Measurements from ENCODE around the gene GAL3ST2.
"Not testable (repeated sequence)": the region's sequence is repeated elsewhere in the genome, so short reads cannot be mapped to it uniquely, and the experiment has no call there.

The GAL3ST2 gene

DNA sequence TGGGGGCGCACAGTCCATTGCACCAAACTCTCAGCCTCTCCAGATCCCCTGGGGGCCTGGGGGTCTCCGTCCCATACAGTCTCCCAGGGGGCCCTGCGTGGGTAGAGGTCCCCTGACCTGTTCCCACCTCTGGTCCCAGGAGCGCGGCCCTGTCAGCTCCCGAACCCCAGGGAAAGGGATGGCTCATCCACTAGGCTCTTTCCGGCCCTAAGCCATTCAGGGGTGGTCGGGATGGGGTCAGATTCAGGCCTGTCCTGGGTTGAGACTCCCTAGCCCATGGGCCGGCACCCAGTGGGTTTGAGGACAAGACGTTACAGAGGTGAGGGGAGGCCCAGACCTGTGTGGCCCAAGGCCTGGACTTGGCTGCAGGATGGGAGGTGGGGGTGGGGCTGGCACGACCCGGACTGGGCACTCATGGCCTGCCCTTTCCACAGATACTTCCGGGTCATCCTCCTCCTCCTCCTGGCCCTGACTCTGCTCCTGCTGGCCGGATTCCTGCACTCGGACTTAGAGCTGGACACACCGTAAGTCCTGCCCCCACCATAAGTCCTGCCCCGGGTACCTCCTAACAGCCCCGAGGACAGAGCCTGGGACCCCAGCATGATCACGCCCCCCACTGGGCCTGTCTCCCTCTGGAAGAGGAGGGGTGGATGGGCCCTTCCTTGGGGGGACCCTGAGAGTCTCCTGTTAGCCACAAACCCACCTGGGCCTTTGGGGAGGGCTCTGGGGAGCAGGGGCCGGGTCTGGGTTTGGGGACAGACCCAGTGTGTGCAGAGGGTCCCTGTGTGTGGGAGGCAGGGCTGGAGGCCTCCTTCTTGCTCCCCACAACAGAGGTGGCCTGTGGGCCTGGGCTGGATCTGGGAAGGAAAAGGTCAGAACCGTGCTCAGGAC is 22.3 kb downstream of the GAL3ST2 start:
- Mint-ChIP-seq H3K4me1 (ENCODE audit: low read depth) (peaks cover 5% of the 10 kb centered on the region), H3K27me3 (peaks cover 27% of the 10 kb centered on the region), H3K4me3 (no peak overlapping the region), H3K36me3 (ENCODE audit: low read depth) (no peaks in the 10 kb centered on the region), H3K27ac (no peak overlapping the region), H3K9me3 (no peaks in the 10 kb centered on the region)
- intact Hi-C loops (cut with micrococcal nuclease): no loop called here

DNA sequence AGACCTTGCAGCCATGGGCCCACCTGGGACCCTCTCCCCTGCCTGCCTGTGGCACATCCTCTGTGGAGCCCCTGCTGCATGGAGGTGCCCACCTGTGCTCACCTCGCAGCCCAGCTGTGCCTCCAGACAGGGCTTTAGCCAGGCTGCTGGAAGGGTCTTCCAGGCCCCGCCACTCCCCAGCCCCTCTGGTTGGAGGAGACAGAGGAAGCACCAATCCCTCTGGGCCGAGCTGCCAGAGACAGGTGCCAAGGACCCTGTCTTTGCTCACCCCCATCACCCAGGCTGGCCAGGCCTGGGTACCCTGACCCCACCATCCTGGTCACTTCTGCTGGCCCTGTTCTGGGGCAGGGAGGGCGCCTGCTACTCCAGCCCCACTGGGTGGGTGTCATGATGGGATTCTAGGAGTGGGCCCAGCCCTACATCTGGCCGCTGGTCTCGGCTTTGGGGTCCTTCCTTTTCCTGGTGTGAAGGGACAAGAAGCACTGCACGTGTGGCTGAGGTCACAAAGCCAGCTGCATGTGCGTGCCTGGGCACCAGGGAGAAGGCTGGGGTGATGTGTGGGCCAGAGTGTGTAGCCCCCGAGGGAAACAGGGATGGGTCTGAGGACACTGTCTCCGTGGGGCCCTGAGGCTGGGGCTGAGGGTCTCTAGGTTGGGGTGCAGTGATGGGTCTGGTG is 23.0 kb downstream of the GAL3ST2 start:
- Mint-ChIP-seq H3K27me3 (peaks cover 35% of the 10 kb centered on the region), H3K4me1 (ENCODE audit: low read depth) (peaks cover 5% of the 10 kb centered on the region), H3K9me3 (no peaks in the 10 kb centered on the region), H3K36me3 (ENCODE audit: low read depth) (no peaks in the 10 kb centered on the region), H3K27ac (no peak overlapping the region), H3K4me3 (no peak overlapping the region)
- intact Hi-C loops (cut with micrococcal nuclease): no loop called here

DNA sequence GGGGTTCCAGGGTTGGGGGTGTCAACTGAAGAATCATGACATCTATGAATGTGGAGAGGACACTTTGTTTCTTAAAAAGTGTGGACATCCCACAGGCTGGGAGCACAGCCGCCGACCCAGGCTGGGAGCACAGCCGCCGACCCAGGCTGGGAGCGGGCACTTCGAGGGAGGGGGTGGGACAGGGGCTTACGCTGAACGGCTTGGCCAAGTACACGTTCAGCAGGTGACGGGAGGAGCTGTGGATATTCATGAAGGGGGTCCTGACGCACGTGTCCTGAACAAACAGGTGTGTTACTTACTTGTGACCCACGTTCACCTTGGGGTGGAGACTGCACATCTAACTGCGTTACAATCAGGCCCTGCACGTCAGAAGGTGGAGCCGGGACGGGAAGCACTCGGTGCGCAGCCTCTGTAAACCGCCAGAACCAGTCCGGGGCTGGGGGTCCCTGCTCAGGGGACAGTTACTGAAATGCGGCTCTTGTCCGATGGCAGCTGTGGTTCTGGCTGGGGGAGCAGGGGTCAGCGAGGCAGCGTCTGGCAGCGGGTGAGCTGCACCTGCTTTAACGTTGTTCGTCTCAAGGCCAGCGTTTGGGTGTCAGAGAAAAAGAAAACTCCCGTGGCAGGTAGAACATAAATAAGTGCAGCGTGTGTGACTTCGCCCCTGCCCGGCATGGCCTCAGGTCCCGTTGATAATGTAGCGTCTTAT is 23.7 kb downstream of the GAL3ST2 start:
- H3K9me3 Mint-ChIP-seq; H3K4me3 Mint-ChIP-seq; H3K4me1 Mint-ChIP-seq (ENCODE audit: low read depth); intact Hi-C loops (cut with micrococcal nuclease); H3K27ac Mint-ChIP-seq; H3K36me3 Mint-ChIP-seq (ENCODE audit: low read depth): not testable (repeated sequence)
- peaks cover 39% of the 10 kb centered on the region for H3K27me3 Mint-ChIP-seq

DNA sequence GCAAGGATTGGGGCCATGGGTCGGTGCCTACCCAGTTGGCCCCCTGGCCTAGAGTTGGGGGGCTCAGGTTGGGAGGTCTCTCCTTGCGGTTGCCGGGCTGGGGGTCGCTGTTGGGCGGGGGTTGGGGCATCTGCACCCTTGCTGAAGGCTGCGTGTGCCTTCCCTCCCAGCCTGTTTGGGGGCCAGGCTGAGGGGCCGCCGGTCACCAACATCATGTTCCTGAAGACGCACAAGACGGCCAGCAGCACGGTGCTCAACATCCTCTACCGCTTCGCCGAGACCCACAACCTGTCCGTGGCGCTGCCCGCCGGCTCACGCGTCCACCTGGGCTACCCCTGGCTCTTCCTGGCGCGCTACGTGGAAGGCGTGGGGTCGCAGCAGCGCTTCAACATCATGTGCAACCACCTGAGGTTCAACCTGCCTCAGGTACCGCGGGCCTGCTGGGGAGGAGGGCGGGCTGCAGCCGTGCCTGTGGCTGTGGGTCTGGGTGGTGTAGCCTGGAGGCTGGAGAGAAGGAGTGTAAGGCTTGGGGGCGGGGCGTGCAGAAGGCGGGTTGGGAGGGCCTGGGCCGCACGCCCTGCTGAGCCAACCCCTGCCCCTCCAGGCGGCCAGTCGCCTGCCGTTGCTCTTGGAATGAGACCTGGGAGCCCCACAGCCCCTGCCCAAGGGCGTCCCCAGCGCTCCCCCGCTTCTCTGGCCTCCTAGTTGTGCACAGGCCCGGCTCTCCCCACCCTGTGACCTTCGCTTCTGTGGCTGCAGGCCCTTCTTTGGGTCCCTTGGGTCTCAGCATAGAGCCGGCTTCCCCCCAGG is 25.2 kb downstream of the GAL3ST2 start:
- H3K4me3 Mint-ChIP-seq: no peak overlapping the region
- H3K4me1 Mint-ChIP-seq (ENCODE audit: low read depth): peaks cover 5% of the 10 kb centered on the region
- intact Hi-C loops (cut with micrococcal nuclease): no loop called here
- no peaks in the 10 kb centered on the region for H3K9me3 Mint-ChIP-seq
- H3K27me3 Mint-ChIP-seq: peaks cover 39% of the 10 kb centered on the region
- no peak overlapping the region for H3K27ac Mint-ChIP-seq
- no peaks in the 10 kb centered on the region for H3K36me3 Mint-ChIP-seq (ENCODE audit: low read depth)

DNA sequence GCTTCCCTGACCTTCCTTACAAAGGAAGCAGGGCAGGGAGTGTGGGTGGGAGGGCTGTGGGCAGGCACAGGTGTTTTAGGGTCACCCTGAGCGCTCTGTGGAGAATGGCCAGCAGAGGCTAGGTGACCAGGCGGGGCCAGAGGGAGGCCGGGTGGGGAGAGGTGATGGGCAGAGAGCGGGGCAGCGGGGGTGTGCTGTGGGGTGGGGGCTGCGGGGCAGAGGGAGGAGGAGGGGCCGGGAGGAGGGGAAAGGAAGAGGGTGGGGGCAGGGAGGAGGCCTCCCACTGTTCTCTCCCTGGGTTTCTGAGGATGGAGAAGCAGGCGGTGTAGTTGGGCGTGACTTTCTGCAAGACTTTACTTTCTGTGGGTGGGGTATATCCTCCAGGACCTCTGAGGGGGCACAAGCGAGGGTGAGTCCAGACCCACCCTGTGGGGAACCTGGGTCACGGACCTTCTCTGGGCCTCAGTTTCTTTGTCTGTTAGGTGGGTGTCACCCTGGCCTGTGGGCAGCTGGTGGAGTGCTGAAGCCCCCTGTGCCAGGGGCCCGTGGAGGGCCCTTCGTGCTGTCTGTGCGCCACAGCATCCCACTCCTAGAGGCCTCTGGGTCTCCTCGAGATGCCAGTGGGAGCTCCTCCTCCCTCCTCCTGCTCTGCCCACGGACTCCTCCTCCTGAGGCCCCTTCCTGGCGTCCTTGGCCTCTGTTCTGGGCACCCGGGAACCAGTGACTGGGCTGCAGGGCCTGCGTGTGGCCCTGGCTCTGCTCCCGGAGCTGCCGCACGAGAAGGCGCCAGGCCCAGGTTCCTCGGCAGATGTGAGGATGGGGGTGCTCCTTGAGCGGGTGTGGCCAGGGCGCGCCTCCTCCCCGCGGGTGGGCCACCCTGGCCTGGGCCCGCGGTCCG is 26.0 kb downstream of the GAL3ST2 start:
- Mint-ChIP-seq H3K4me3 (no peak overlapping the region), H3K4me1 (ENCODE audit: low read depth) (peaks cover 5% of the 10 kb centered on the region), H3K9me3 (no peaks in the 10 kb centered on the region), H3K36me3 (ENCODE audit: low read depth) (no peaks in the 10 kb centered on the region), H3K27me3 (peaks cover 39% of the 10 kb centered on the region), H3K27ac (no peak overlapping the region)
- intact Hi-C loops (cut with micrococcal nuclease): no loop called here

DNA sequence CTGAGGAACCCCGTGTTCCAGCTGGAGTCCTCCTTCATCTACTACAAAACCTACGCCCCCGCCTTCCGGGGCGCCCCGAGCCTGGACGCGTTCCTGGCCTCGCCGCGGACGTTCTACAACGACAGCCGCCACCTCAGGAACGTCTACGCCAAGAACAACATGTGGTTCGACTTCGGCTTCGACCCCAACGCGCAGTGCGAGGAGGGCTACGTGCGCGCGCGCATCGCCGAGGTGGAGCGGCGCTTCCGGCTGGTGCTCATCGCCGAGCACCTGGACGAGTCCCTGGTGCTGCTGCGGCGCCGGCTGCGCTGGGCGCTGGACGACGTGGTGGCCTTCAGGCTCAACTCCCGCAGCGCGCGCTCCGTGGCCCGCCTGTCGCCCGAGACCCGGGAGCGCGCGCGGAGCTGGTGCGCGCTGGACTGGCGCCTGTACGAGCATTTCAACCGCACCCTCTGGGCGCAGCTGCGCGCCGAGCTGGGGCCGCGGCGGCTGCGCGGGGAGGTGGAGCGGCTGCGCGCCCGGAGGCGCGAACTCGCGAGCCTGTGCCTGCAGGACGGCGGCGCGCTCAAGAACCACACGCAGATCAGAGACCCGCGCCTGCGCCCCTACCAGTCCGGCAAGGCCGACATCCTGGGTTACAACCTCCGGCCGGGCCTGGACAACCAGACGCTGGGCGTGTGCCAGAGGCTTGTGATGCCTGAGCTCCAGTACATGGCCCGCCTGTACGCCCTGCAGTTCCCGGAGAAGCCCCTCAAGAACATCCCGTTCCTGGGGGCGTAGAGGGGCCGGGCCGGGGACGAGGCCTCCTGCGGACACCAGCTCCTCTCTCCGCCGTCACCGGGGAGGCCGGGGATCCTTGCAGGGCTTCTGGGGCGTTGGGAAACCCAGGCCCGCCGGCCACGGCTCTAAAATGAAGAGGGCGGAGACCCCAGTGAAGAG is 27.0 kb downstream of the GAL3ST2 start:
- H3K9me3 Mint-ChIP-seq: no peaks in the 10 kb centered on the region
- H3K4me3 Mint-ChIP-seq: peak overlapping the region; percentile 23
- H3K27ac Mint-ChIP-seq: no peak overlapping the region
- H3K36me3 Mint-ChIP-seq (ENCODE audit: low read depth): no peaks in the 10 kb centered on the region
- intact Hi-C loops (cut with micrococcal nuclease): no loop called here
- H3K27me3 Mint-ChIP-seq: peaks cover 39% of the 10 kb centered on the region
- H3K4me1 Mint-ChIP-seq (ENCODE audit: low read depth): peaks cover 5% of the 10 kb centered on the region

DNA sequence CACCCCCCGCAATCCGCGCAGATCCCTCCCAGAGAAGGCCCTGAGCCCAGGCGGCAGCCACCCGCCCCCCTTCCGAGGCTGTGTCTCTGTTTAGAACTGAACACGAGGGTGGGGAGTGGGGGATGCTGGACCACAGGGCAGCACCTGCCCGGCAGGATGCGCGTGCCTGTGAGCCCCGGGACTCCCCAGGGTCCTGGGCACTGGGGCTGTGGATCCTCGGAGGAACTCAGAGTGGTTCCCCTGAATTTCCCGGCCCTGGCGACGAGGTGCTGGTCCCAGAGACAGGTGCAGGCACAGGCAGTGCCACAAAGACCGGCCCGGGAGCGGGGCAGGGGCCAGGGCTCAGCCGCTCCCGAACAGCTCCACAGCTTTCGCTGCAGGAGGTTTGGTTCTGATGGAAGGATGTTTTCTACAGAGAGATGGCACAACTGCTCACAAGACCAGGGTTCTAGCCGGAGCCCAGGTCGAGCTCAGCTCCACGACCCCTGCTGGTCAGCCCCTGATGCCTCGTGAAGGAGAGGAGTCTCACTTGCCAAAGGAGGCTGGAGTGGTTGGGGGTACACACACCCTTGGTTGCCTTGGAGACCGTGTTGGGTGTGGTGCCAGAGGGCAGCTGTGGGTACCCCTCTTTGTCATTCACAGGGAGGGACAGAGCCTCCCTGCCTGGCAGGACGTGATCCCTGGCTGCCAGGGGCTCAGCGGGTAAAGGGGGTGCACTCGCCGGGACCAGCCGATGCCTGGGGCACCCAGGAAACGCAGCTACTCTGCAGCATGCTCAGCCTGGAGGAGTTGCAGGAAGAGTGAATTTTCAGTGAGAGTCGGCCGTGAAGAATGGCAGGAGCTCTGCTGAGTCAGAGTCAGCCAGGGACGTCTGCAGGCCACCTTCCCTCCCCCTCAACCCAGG is 28.0 kb downstream of the GAL3ST2 start:
- intact Hi-C loops (cut with micrococcal nuclease): no loop called here
- H3K9me3 Mint-ChIP-seq: no peaks in the 10 kb centered on the region
- no peak overlapping the region for H3K4me3 Mint-ChIP-seq
- no peak overlapping the region for H3K27ac Mint-ChIP-seq
- H3K27me3 Mint-ChIP-seq: peaks cover 39% of the 10 kb centered on the region
- no peaks in the 10 kb centered on the region for H3K36me3 Mint-ChIP-seq (ENCODE audit: low read depth)
- H3K4me1 Mint-ChIP-seq (ENCODE audit: low read depth): peaks cover 5% of the 10 kb centered on the region

DNA sequence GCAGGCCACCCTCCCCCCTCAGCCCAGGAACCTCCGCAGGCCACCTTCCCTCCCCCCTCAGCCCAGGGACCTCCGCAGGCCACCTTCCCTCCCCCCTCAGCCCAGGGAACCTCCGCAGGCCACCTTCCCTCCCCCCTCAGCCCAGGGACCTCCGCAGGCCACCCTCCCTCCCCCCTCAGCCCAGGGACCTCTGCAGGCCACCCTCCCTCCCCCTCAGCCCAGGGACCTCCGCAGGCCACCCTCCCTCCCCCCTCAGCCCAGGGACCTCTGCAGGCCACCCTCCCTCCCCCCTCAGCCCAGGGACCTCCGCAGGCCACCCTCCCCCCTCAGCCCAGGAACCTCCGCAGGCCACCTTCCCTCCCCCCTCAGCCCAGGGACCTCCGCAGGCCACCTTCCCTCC is 29.6 kb downstream of the GAL3ST2 start:
- H3K27me3 Mint-ChIP-seq: peaks cover 36% of the 10 kb centered on the region
- intact Hi-C loops (cut with micrococcal nuclease): not testable (repeated sequence)

DNA sequence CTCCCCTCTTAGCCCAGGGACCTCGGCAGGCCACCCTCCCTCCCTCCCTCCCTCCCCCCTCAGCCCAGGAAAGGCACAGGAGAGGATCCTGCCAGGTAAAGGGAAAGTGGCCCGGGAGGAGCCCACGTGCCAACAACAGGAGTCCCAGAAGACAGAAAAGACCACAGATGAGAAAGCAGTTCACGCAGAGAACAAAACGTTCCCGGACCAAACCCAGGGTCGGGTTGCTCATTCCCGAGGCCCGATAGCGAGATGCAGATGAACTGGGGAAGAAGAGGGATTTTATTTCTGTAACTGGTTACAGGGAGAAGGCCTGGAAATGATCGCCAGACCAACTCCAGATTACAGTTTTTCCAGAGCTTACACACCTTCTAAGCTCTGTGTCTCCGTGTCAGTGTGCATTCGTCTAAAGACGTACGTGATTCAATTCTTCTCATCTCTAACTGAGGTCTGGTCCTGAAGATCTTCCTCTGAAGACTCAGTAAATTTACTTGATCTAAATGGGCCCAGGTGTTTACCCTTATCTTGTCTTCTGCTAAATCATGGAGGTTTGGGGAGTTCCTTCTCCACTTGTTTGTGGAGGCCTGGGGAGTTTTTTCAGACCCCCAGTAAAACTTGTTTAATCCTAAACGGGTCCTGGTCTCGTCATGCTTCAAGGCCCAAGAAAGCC is 31.6 kb downstream of the GAL3ST2 start:
- Mint-ChIP-seq H3K27me3 (peaks cover 18% of the 10 kb centered on the region), H3K27ac (no peak overlapping the region), H3K4me1 (ENCODE audit: low read depth) (peaks cover 4% of the 10 kb centered on the region), H3K4me3 (no peak overlapping the region), H3K36me3 (ENCODE audit: low read depth) (no peaks in the 10 kb centered on the region), H3K9me3 (no peaks in the 10 kb centered on the region)
- intact Hi-C loops (cut with micrococcal nuclease): no loop called here

More for the DNA sequence above, 29.6 kb downstream of the GAL3ST2 start:
- not testable (repeated sequence) for H3K4me3 Mint-ChIP-seq; H3K4me1 Mint-ChIP-seq (ENCODE audit: low read depth); H3K9me3 Mint-ChIP-seq; H3K27ac Mint-ChIP-seq; H3K36me3 Mint-ChIP-seq (ENCODE audit: low read depth)

DNA sequence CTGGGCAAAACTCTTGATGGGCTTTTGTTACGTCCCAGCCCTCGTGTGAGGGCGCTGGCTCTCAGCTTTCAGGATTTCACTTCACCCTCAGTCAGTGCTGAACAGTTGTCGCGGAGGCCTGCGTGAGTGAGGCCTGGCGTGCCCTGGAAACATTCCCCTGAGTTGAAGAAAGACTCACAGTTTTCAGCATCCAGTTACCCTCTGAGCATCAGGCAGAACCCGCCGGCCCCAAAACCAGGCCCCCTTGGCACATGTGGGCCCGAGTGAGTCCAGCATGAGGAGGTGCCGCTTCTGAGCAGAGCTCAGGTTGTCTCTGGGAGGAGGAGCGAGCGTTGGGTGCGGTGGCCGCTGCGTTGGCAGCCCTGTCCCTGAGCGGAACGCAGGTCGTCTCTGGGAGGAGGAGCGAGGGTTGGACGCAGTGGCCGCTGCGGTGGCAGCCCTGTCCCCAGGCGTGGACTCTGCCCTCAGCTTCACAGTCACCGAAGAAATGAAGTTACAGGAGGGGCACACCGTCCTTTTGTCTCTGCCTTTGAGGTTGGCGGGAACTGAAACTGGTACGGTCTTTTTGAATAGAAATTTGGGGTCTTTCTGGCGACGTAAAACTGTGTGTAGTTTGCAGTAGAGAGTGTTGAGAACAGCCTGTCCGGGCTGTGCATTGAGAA is 32.2 kb downstream of the GAL3ST2 start, which contains the start of gene NEU4:
TSS of gene NEU4 (plus strand) at position 473 of the 662 bp plus-strand sequence. CDS start 5,292 bp downstream, outside the sequence.
- peaks cover 15% of the 10 kb centered on the region for H3K27me3 Mint-ChIP-seq
- intact Hi-C loops (cut with micrococcal nuclease): no loop called here
- H3K9me3 Mint-ChIP-seq: no peaks in the 10 kb centered on the region
- no peak within 1 kb of the TSS for H3K27ac Mint-ChIP-seq
- no peaks in the 10 kb centered on the region for H3K36me3 Mint-ChIP-seq (ENCODE audit: low read depth)
- H3K4me1 Mint-ChIP-seq (ENCODE audit: low read depth): no peaks in the 10 kb centered on the region
- no peak within 1 kb of the TSS for H3K4me3 Mint-ChIP-seq

Measured in dendritic cell treated with granulocyte-macrophage colony-stimulating factor and Interleukin-4, amounts not matched to agents 40 ng/mL and 50 ng/mL, for 4 days (primary cell).